ENCODE measurements around the gene TIAM2.
A peak's percentile ranks its signal among the peaks of the same experiment; 100 is the strongest.
"Not testable (repeated sequence)": the region's sequence is repeated elsewhere in the genome, so short reads cannot be mapped to it uniquely, and the experiment has no call there.

Gene TIAM2

DNA sequence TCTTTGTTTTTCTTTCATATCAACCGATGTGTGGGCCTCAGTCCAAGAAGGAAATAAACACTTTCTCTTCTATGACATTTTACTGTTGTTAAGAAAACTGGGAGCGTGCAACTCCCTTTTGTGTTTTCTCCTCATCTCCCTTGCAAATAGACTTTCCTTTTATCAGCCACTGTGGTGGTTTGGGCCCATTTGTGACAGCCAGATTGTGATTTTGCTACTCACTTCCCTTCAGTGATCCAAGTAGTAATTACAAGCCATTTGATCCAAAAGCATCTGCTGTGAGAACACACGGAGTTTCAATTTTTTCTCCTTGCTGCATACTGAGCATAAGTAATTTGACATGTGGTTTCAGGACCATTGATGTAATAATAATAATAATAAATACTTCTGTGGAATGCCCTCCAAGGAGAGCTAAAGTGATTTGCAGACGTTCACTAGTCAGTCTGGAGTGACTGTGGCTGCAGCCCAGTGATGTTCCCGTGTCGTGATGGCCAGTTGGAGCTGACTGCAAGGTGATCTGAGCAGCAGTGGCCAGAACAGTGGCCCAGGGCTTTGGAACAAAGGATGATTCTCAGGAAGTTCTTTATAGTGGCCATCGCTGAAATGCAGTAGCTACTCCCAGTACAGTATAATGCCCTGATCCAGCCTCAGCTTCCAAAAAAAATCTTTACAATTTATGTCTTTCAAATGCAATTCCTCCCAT, 176.8 kb downstream of the TIAM2 start:
- no peak for DNase-seq

DNA sequence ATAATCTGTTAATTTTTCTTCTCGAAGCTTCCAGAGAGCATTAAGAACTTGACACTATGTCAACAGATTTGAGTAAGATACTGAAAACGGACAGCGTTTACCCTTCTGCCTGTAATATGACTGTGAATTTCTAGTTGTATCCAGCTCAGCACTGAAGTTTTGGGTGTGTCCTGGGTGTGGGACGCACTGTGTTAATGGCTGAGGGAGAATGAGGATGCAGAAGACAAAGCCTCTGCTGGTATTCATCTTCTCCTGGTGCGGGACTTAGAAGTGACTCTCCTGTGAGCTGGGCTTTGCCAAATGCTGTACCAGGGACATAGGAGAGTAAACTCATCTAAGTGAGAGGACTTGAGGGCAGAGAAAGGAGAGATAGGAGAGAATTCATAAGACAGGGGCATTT, 178.4 kb downstream of the TIAM2 start:
- no peak for DNase-seq

DNA sequence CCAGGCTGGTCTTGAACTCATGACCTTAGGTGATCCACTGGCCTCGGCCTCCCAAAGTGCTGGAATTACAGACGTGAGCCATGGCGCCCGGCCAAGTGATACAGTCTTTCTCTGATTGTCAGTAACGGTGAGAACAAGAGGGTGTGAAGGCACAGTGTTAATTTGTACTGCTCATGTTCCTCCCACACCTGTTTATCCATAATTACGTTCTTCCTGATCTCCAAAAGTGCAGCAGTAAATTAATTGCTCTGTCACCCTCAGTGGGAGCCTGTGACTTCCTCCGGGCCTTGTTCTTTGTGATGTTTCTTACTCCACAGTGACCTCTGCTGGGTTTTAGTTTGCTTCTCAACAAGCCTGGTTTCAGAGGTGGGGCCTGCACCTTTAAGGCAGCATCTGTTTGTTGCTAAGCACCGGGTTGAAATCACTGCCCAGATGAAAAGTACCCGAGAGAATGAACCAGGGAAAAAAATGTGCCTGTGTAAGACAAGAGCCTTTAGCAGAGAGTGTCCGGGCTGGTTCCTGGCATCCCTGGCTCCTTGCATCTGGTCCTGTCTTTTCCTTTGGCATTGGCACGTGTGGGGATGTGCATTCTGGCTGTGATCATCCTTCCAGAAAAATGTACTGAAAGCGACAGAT, 179.6 kb downstream of the TIAM2 start:
- DNase-seq = peak; percentile 74

DNA sequence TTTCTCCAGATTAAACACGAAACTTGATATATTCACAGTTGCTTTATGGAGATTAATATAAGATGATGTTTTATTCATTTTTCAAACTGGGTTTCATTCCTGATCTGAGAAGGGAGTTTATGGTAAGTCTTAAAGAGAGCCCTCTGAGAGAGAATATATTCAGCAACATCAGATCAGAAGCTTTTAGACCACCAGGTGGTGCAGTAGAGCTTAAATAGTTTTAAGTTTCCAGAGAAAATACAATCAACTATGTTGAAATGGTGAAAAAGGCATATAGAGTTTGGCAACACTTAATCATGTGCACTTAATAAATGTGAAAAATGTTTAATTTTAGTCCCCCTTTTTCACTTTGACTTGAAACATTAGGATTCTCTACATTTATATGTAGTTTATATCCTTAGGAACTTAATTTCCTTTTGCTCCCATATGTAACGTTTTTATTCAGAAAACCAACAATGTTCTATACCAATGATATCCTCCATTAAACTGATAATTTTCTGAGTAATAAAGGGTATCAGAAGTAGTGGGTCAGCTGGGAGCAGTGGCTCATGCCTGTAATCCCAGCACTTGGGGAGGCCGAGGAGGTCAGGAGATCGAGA, 182.3 kb downstream of the TIAM2 start:
- DNase-seq = peak; percentile 62

DNA sequence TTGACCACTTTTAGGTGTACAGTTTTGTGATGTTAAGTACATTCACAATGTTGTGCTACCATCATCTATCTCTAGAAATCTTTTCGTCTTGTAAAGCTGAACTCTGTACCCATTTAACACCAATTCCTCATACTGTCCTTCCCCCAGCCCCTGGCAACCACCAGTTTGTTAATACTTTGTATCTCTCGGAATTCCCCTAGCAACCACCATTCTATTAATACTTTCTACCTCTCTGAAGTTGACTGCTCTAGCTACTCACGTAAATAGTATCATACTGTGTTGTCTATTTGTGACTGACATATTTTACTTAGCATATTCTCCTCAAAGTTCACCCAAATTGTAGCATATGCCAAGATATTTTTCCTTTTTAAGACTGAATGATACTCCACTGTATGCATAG, 186.4 kb downstream of the TIAM2 start:
- no peak for DNase-seq

DNA sequence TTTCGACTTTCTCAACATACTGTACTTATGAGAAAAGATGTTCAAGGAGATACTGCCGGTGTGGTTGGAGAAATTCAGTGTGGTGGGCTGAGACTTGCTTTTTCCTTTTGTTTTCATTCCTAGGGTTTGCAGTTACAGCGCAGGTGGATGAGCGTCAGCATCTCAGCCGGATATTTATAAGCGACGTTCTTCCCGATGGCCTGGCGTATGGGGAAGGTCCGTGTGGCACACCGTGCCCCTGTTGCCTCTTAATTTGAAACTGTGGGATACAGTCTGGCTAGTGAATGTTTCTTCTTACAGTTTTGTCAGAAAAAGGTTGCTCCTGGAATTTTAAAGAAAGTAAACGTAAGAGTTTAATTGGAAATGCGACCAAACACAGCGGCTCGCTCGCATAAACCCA, 187.0 kb downstream of the TIAM2 start:
- DNase-seq = no peak

DNA sequence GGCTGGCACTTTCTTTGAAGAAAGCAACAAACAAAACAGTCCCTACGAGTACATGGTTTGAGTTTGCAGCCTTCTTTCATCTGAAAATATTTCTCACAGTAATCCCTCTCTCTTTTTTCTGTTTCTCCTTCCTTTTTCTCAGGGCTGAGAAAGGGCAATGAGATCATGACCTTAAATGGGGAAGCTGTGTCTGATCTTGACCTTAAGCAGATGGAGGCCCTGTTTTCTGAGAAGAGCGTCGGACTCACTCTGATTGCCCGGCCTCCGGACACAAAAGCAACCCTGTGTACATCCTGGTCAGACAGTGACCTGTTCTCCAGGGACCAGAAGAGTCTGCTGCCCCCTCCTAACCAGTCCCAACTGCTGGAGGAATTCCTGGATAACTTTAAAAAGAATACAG, 188.0 kb downstream of the TIAM2 start:
- DNase-seq = no peak

DNA sequence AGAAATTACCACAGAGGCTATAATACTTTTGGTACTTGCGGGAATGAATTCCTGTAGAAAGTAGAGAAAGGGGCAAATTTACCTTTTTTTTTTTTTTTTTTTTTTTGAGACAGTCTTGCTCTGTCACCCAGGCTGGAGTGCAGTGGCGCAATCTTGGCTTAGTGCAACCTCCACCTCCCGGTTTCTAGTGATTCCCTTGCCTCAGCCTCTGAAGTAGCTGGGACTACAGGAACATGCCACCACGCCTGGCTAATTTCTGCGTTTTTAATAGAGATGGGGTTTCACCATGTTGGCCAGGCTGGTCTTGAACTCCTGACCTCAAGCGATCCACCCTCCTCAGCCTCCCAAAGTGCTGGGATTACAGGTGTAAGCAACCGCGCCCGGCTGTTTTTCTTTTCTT, 189.9 kb downstream of the TIAM2 start:
- not testable (repeated sequence) for DNase-seq

DNA sequence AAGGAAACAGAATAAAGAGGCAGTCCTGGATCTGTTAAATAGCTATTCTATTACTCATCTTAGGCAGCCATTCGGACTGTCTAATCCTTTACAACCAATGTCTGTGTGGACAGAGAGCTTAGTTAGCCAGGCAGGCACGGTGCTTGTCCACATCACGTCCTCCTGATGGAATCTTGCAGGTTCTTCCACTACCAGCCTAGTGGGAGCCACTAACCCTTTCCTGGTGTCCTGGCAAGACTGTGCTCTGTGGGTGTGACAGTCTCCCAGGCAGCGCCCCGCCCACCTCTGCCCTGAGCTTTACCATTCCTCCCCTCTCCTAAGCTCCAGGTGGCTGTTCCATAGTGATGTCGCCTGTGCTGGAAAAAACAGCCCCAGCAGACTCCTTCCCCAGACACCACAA, 190.4 kb downstream of the TIAM2 start:
- peak; percentile 32 for DNase-seq

DNA sequence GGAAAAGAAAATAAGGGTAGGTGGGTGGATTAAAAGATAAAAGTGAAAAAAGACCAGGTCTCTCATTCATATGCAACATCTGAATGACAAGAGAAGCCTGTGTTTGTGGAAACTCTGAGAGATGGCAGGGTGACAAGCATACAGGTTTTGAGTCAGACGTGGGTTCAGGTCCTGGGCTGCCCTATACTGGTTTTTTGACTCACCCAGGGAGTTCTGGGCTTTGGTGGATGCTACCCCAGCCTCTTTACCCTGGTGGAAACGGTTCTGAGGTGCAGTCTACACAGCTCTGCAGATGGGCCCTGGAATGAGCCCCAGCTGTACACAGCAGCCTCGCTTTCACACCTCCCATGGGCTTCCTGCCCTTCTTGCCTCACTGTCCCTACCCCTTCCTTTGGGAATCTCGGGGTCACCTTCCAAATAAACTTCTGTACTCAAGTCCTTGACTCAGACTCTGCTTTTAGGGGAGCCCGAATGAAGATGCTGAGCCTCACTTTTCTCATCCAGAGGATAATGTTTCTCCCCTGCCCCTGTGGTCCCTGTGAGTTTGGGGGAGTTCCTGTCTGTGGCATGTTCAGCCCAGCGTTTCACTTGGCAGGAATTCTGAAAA, 191.0 kb downstream of the TIAM2 start:
- DNase-seq = peak; percentile 83

DNA sequence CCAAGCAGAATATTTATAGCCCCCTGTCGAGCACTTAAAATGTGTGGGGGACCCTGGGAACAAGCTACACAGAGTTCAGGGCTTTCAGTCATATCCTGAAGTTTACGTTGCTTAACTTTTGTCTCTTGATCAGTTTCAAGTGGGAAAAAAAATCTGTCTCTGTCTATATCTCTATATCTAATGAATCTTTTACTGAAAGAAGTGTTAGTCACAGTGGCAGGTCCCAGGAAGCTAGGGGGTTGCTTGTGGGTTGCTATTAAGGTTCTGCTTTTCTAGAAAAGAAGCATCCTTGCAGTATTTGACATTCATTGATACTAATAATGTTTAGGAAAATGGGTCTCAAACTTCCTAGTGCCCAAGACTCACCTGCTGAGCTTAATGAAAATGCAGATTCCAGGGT, 192.0 kb downstream of the TIAM2 start:
- DNase-seq = peak; percentile 29

DNA sequence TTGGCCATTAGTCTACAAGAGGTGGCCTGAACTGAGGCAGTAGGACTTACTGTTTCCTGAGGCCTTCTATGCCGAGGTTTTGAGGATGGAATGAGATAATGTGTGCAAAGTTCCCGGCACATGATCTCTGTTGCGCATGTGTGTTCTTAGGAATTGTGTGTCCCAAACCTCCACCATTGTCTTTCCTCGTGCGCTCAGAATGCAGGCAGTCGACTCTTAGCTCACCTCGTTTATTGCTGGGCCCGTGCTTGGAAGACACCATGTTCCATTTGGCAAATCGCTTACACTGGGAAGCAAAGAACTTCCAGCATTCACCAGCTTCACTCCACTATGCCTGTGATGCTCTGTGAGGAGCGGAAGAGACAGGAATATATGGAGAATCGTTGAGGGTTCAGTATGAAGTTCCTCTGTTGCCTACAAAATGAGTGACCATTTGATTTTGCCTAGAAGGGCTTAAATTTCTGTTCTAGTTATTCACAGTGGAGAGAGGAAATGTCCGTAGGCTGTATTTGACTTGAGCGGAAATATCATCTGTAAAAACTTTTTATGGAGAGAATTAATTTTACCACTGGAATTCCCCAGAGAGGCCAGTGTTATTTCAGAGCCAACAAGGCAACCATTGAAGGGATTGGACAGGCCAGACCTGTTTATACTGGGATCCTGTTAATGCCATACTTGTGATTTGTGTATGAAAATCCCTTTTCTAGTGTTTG, 193.0 kb downstream of the TIAM2 start:
- DNase-seq = no peak

DNA sequence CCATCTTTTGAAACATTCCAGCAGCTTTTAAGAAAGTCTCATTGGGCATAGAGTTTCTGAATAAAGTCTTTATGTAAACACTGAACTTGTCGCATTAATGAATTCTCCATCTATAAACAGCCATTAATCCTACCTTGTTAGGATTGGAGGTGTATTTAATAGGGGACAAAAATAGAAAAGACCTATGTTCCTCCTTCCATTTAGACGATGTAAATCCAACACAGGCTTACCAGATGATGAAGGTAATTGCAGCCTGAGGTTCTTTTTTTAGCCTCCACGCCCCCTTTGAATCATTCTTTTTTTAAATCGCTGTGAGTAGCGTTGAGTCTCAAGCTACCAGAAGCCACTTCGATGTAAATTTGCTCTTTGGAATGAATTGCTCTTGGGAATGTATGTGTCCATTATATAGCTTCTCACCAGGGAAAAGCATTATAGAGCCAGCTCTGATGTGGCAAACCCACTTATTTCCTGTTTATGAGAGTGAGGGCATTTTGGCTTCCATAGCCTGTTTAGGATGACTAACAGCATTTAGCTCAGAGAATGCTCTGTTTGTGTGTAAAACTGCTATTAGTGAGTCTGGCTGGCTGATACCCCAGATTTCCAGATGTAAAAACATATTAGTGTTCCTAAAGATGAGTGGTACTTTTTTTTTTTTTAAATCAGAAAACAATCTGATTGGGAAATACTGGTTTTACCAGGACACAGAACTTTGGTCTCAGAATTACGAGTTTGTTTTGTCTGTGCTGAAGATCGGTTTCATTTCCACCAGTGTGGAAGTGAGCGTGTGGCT, 193.8 kb downstream of the TIAM2 start:
- DNase-seq = no peak

DNA sequence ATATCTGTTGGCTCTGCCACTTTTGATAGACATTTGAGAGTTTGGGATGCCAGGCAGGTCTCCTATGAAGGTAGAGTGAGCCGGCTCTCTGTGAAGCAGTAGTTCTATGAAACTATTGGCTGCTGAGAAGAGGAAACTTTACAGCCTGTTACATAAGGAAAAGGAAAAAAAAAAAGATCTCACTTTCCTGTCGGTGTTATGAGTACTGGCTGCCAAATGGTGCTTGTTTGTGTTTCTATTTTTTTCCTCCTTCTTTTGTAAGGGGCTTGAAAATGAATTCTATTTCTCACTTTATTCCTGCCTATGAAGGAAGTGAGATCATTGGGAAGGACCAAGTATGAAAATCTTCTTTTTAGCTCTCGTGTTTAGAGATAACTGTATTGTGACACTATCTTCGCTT, 195.6 kb downstream of the TIAM2 start:
- DNase-seq = no peak

DNA sequence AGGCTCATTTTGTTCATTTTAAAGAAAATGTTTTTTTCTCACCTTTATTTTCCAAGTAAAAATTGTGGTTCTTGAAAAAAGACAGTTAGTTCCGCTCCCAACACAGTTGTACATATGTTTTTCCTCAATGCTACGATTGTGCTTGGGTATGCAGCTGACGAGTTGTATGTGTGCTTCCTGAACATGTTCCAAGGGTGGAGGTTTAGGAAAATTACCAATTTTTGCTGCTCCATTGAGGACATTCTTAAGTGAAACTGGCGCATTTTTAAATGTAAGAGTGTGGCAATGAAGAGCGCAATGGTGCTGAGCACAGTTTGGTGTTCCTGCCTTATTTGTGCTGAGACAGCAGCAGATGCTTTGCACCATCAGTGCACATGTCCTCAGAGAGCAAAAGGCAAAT, 198.4 kb downstream of the TIAM2 start:
- no peak for DNase-seq

DNA sequence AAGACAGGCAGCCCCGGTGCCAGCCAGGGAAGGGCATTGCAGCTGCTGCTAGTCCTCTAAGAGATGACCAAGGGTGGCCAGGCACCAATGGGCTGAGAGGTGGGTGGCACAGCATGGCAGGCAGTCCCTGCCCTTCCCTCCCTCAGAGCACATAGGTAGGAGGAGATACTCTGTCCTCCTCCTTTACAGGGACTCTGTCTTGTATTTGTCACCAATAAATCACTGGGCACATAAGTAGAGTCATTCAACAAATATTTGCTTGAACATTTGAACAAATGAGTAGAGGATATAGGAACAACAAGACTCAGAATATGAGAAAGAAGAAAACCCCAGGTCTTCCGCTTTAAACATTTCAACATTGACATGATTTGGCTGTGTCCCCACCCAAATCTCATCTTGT, 199.3 kb downstream of the TIAM2 start:
- DNase-seq = no peak

DNA sequence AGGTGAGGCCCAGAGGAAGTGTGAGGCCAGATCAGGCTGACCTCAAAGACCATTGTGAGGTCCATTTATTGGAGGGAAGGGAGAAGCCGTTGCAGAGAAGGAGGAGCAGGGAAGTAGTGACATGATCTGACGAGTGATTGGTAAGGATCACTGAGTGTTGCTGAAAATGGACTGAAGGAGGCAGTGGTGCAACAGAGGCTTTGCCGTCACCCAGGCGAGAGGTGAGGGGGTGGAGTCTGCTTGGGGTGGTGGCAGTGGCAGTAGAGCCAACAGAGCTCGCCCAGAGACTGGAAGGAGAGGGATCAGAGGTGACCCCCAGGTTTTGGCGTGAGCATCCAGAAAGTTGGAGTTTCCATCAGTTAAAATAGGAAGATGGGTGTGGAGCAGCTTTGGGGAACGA, 200.8 kb downstream of the TIAM2 start:
- no peak for DNase-seq

DNA sequence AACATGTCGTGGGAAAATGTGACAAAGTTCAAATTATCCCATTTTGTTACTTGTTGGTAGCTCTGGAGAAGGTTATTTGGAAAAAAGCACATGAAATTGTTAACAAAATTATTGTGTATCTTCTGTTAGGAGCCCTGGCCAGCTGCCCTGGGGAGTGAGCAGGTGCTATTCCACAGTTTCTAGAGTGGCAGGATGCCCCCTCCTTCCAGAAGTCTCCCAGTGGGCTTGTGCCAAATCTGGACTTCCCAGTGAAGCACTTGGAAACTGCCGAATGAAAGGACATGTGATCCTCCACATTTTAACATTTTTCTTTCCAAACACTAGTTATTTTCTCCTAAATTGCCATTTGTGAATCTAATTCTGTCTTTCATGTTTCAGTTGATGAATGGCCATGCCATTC, 201.8 kb downstream of the TIAM2 start:
- no peak for DNase-seq

DNA sequence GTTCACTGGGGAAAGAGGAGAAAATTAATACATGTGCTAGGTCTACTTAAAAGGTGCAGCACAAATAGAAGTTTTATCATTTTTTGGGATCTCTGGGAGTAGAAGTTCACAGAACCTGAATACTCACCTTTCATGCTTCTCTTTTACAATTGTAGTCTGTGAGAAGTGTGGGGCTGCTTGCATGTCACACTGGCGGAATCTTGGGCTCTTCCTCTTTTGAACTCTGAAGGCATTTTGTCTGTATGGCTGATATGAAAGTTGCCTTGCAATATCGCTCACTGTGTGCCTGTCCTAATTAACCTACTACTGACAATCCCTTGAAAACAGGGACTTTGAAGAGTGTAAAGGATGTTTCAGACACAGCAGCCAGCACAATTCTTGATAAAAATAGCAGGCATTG, 202.8 kb downstream of the TIAM2 start:
- no peak for DNase-seq

DNA sequence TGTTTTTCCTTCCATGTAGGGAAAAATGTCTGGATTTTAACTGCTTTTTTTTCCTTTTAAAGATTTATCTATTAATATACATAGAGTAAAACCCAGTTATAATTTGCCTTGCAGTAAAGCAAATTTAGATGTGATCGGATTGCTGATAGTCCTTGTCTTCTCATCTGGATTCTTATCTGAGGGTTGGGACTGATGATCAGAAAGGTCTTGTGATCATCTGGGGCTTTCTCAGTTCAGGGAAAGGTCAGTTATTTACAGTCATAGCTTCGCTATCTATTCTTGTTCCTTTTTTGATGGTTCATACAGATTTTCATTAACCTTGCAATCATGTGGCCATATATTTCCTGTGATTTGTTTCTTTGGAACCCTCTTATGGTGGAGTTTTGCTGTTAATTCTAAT, 204.9 kb downstream of the TIAM2 start:
- DNase-seq = no peak

DNA sequence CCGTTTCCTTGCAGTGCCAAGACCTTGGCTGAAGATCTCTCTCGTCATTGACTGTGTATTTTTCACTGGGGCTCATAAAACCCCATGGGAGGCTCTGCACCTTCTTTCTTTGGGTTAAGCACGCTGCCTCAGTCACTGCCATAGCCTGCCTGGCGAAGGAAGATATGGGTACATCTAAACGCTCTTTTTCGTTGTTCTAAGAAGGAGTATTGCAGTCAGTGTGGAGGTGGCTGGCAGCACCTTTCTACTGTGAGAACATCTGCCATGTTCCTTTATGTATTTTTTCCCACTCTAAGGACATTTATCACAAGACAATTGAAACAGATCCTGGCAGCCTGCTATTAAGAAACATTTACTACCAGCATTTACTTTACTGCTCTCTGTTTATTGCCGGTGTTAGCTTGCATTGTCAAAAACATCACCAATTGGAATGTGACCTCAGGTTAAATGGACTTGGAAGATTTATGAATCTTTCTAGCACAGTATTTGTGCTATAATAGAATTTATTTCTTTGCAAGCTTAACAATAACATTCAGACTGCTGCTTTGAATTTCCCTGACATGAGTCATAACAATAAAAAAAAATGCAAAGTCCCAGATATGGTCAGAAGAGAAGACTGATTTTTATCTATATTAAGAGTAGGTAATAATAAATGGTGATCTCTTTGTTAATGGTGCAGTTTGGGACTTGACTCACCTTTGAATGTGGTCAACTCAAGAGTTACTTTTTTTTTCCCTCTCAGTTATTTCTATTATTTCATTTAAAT, 206.5 kb downstream of the TIAM2 start:
- no peak for DNase-seq

DNA sequence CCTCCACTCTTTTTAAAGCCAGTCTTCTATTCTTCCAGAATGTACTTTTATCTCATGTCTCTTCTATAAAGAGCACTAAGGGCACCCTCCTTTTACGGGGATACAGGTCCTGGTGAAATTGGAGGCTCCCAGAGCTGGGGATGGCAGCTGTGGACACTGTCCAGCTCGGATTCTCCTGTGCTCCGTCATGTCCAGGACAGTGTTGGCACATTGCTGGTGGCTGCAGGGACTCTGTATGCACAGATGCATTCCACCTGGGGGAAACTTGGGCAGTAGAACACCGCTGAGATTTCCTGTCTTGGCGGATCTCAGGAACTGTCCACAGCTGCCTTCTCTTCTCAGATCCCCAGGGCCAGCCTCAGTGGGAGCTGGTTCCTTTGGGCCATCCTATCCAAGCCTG, 212.1 kb downstream of the TIAM2 start:
- DNase-seq = no peak
